ENCODE results near the gene TRABD.

The TRABD gene

GRCh38 chr22:50173983-50174355 is 11.7 kb upstream of the TRABD start:
- DNase-seq (ENCODE audit: low spot score), result no peak

- DNase-seq (ENCODE audit: low spot score), result no peak
Measured at GRCh38 chr22:50174382-50175190, 11.1 kb upstream of the TRABD start.

- no peak for DNase-seq (ENCODE audit: low spot score)
Measured at GRCh38 chr22:50175191-50175461, 10.6 kb upstream of the TRABD start.

- DNase-seq (ENCODE audit: low spot score), result no peak
Measured at GRCh38 chr22:50175921-50176849, 9.5 kb upstream of the TRABD start.

GRCh38 chr22:50176850-50177536 is 8.7 kb upstream of the TRABD start:
- no peak for DNase-seq (ENCODE audit: low spot score)

- no peak for DNase-seq (ENCODE audit: low spot score)
Measured at GRCh38 chr22:50177537-50178470, 7.9 kb upstream of the TRABD start.

GRCh38 chr22:50178471-50178864 is 7.2 kb upstream of the TRABD start:
- DNase-seq (ENCODE audit: low spot score), result no peak

- no peak for DNase-seq (ENCODE audit: low spot score)
Measured at GRCh38 chr22:50178871-50179869, 6.5 kb upstream of the TRABD start.

GRCh38 chr22:50179937-50180726 is 5.6 kb upstream of the TRABD start:
- no peak for DNase-seq (ENCODE audit: low spot score)

GRCh38 chr22:50180727-50181521 is 4.8 kb upstream of the TRABD start:
- no peak for DNase-seq (ENCODE audit: low spot score)

- DNase-seq (ENCODE audit: low spot score), result no peak
Measured at GRCh38 chr22:50182176-50183081, 3.3 kb upstream of the TRABD start.

GRCh38 chr22:50183141-50183971 is 2.4 kb upstream of the TRABD start:
- no peak for DNase-seq (ENCODE audit: low spot score)

GRCh38 chr22:50184004-50184901 is 1.5 kb upstream of the TRABD start:
- DNase-seq (ENCODE audit: low spot score), result peak; percentile 76

- DNase-seq (ENCODE audit: low spot score), result no peak
Measured at GRCh38 chr22:50184902-50185374, 775 bp upstream of the TRABD start.

GRCh38 chr22:50186181-50186714 is 535 bp downstream of the TRABD start:
- DNase-seq (ENCODE audit: low spot score), result no peak

All from AG08396 (cell line).